ENCODE data around the gene NSG2. TPM values are rescaled to one million over a fixed set of nuclear protein-coding genes. Genes with fewer than 3 reads are reported as not detected.

NSG2 gene
- total RNA-seq, 2 experiments from 2014 or later: not detected

DNA sequence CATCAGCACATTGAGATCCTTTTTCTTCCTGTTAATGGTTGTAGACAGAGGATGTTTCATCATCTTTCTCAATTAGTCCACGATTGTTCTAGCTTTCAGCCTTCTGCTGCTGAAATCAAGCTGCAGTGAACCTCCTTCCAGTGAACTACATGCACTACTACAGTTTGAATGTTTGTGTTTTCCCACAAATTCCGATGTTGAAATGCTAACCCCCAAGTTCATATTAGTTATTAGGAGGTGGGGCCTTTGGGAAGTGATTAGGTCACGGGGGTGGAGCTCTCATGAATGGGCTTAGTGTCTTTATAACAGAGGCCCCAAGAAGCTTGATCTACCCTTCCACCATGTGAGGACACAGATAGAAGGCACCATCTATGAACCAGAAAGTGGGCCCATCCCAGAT, 32.9 kb downstream of the NSG2 start:
- no peak for DNase-seq (ENCODE audit: low spot score)
- CTCF ChIA-PET (ENCODE audit: unreplicated experiment): no interaction called here
- POLR2A ChIA-PET: interaction anchor here (0.7 kb wide), 1 partner anchor 9 kb away, joined by 3 read pairs; no protein-coding TSS in a partner anchor
- Histone ChIP-seq H3K36me3 (ENCODE audit: insufficient read depth, low read length) (no peaks in the 10 kb centered on the region), H3K9me2 (ENCODE audit: insufficient read depth, low read length) (no peaks in the 10 kb centered on the region), H3K4me1 (ENCODE audit: insufficient read depth, low read length, poor library complexity, severe bottlenecking) (peaks cover under 1% of the 10 kb centered on the region), H3K79me2 (ENCODE audit: insufficient read depth, low read depth, low read length) (no peaks in the 10 kb centered on the region), H3K27ac (ENCODE audit: low read depth, low read length, poor library complexity, severe bottlenecking) (no peak overlapping the region), H4K20me1 (ENCODE audit: insufficient read depth, low read length) (no peaks in the 10 kb centered on the region), H3K4me3 (ENCODE audit: low read depth, low read length, poor library complexity, severe bottlenecking) (no peak overlapping the region), H3K9me3 (ENCODE audit: low read length) (no peaks in the 10 kb centered on the region), H2AFZ (ENCODE audit: low read length) (no peak overlapping the region), H3K4me2 (ENCODE audit: low read length) (no peak overlapping the region)
- TF ChIP-seq, protein P1, sequence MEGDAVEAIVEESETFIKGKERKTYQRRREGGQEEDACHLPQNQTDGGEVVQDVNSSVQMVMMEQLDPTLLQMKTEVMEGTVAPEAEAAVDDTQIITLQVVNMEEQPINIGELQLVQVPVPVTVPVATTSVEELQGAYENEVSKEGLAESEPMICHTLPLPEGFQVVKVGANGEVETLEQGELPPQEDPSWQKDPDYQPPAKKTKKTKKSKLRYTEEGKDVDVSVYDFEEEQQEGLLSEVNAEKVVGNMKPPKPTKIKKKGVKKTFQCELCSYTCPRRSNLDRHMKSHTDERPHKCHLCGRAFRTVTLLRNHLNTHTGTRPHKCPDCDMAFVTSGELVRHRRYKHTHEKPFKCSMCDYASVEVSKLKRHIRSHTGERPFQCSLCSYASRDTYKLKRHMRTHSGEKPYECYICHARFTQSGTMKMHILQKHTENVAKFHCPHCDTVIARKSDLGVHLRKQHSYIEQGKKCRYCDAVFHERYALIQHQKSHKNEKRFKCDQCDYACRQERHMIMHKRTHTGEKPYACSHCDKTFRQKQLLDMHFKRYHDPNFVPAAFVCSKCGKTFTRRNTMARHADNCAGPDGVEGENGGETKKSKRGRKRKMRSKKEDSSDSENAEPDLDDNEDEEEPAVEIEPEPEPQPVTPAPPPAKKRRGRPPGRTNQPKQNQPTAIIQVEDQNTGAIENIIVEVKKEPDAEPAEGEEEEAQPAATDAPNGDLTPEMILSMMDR (conservative IDR thresholded peaks at IDR 0.05; ENCODE audit: low read length): no peak
- no peak for TF ChIP-seq EZH2phosphoT487 (IDR thresholded peaks at IDR 0.05; ENCODE audit: borderline replicate concordance, low read depth, low read length)
- intact Hi-C loops (cut with micrococcal nuclease; ENCODE audit: unreplicated experiment): no loop called here
- BruUV-seq (replicated peaks): no TSS peak

DNA sequence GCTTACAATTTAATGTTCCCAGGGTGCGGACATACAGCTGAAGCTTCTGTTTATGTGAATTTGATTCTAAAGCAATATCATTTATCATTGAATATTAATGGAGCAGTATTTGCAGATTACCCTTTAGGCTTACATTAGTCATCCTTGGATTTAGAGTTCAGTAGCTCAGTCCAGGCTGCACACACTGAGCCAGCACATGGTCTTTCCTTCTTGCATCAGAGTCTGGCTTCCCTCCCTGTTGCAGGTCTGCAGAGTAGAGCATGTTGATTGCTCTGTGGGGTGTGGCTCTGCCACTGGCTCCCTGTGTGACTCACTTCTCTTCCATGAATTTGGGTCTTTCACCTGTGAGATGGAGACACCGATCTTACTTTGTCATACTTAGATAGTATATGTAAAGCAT, 36.8 kb downstream of the NSG2 start:
- H3K4me3 ChIP-seq (ENCODE audit: low read depth, low read length, poor library complexity, severe bottlenecking): no peak overlapping the region
- POLR2A ChIA-PET: interaction anchor here (0.7 kb wide), 1 partner anchor 1954 kb away, joined by 4 read pairs; no protein-coding TSS in a partner anchor
- H3K9me3 ChIP-seq (ENCODE audit: low read length): no peaks in the 10 kb centered on the region
- no peaks in the 10 kb centered on the region for H3K79me2 ChIP-seq (ENCODE audit: insufficient read depth, low read depth, low read length)
- H3K4me2 ChIP-seq (ENCODE audit: low read length): no peak overlapping the region
- no peaks in the 10 kb centered on the region for H4K20me1 ChIP-seq (ENCODE audit: insufficient read depth, low read length)
- no peak for DNase-seq (ENCODE audit: low spot score)
- H3K9me2 ChIP-seq (ENCODE audit: insufficient read depth, low read length): no peaks in the 10 kb centered on the region
- CTCF ChIA-PET (ENCODE audit: unreplicated experiment): no interaction called here
- H3K4me1 ChIP-seq (ENCODE audit: insufficient read depth, low read length, poor library complexity, severe bottlenecking): peaks cover 31% of the 10 kb centered on the region
- TF ChIP-seq, protein P1 (conservative IDR thresholded peaks at IDR 0.05; ENCODE audit: low read length): no peak
- TF ChIP-seq EZH2phosphoT487 (IDR thresholded peaks at IDR 0.05; ENCODE audit: borderline replicate concordance, low read depth, low read length): no peak
- no TSS peak for BruUV-seq (replicated peaks)
- intact Hi-C loops (cut with micrococcal nuclease; ENCODE audit: unreplicated experiment): no loop called here
- H2AFZ ChIP-seq (ENCODE audit: low read length): no peak overlapping the region
- H3K27ac ChIP-seq (ENCODE audit: low read depth, low read length, poor library complexity, severe bottlenecking): no peak overlapping the region
- no peaks in the 10 kb centered on the region for H3K36me3 ChIP-seq (ENCODE audit: insufficient read depth, low read length)

DNA sequence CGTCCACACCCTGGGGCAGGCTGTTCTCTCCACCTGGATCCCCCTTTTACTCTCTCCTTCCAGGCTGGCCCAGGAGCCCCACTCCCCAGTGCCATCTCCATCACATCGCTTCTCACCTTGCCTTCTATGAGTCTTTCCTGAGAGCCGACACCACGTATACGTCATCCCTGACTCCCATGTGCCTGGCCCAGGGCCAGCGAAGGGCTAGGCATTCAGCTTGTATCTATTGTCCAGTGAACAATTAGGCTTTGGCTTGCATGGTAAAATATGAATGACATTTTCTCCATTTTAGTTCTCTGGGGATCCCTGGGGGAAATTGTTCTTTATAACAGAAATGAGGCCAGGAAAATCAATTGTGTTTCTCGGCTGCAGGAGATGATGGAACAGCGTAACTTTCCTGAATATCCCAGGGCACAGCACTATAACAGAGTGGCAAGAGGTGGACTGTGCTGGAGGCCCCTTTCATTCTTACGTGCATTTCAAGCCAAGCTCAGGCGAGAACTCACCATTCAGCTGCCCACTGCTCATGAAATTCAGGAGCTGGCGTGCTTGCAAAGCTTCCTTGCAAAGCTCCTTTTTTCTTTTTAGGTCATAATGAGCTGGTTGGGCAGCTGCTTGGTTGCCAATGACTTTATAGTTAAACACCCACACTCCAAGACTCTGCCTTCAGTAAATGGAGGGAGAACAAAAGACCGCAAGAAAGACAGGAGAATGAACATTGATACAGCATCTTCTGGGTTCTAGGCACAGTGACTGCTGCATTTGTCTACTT, 37.7 kb downstream of the NSG2 start:
- Histone ChIP-seq H3K4me2 (ENCODE audit: low read length) (no peak overlapping the region; the same call in 1 of the 2 replicates), H3K36me3 (ENCODE audit: insufficient read depth, low read length) (no peaks in the 10 kb centered on the region), H2AFZ (ENCODE audit: low read length) (no peak overlapping the region), H3K4me3 (ENCODE audit: low read depth, low read length, poor library complexity, severe bottlenecking) (no peak overlapping the region), H3K27ac (ENCODE audit: low read depth, low read length, poor library complexity, severe bottlenecking) (no peak overlapping the region), H3K9me2 (ENCODE audit: insufficient read depth, low read length) (no peaks in the 10 kb centered on the region), H4K20me1 (ENCODE audit: insufficient read depth, low read length) (no peaks in the 10 kb centered on the region), H3K4me1 (ENCODE audit: insufficient read depth, low read length, poor library complexity, severe bottlenecking) (peaks cover 31% of the 10 kb centered on the region), H3K79me2 (ENCODE audit: insufficient read depth, low read depth, low read length) (no peaks in the 10 kb centered on the region), H3K9me3 (ENCODE audit: low read length) (no peaks in the 10 kb centered on the region)
- DNase-seq (ENCODE audit: low spot score): no peak
- intact Hi-C loops (cut with micrococcal nuclease; ENCODE audit: unreplicated experiment): no loop called here
- CTCF ChIA-PET (ENCODE audit: unreplicated experiment): no interaction called here
- BruUV-seq (replicated peaks): no TSS peak
- TF ChIP-seq EZH2phosphoT487 (IDR thresholded peaks at IDR 0.05; ENCODE audit: borderline replicate concordance, low read depth, low read length): no peak
- TF ChIP-seq, protein P1 (conservative IDR thresholded peaks at IDR 0.05; ENCODE audit: low read length): no peak
- POLR2A ChIA-PET: interaction anchor here (0.6 to 1.7 kb wide), 2 partner anchors 145 to 467 kb away, joined by 3 to 4 read pairs; no protein-coding TSS in a partner anchor
